HG03097 (cell line): ENCODE data around the gene GPR50.

ENCODE experiments used
- ATAC-seq: cut with Tn5 transposase; IDR thresholded peaks from one replicate; pipeline ENCODE4 v1.9.1; 2021; ENCODE audit not compliant: unreplicated experiment, low FRiP score

Gene GPR50

GRCh38 chrX:151226941-151227340 is 50.6 kb downstream of the GPR50 start:
- no peak for ATAC-seq

- ATAC-seq: no peak
These were observed 51.2 kb downstream of the GPR50 start for GRCh38 chrX:151227627-151228026.

GRCh38 chrX:151228935-151229334 is 52.6 kb downstream of the GPR50 start:
- no peak for ATAC-seq
